A549 treated with AZD9567 at 1 μM for 4 hours (cell line): ENCODE results near the gene HOXC10. TPM values are rescaled to one million over a fixed set of nuclear protein-coding genes. Genes with fewer than 3 reads are reported as not detected.

Experiments used
- total RNA-seq: library from RNA; stranded (reverse); fragments of 200-300 nt; extraction: Qiagen RNA extraction; gene quantifications from 5 replicates; pipeline ENCODE4 v1.2.3, GENCODE V29; 2022; ENCODE audit not compliant: insufficient read depth

Gene HOXC10
- 1.9 to 4.5 TPM (median 2.5 TPM) in 5 replicates for total RNA-seq

GRCh38 chr12:53984901-53985691 is at the start of gene HOXC10:
TSS of gene HOXC10 (plus strand) at chr12:53985146. CDS start at chr12:53985260, 114 bp downstream.

GRCh38 chr12:53938326-53939140 is 46.4 kb upstream of the HOXC10 start, which contains the start of gene HOXC13:
TSS of gene HOXC13 (plus strand) at chr12:53938831. CDS start at chr12:53938907, 76 bp downstream.

DNA sequence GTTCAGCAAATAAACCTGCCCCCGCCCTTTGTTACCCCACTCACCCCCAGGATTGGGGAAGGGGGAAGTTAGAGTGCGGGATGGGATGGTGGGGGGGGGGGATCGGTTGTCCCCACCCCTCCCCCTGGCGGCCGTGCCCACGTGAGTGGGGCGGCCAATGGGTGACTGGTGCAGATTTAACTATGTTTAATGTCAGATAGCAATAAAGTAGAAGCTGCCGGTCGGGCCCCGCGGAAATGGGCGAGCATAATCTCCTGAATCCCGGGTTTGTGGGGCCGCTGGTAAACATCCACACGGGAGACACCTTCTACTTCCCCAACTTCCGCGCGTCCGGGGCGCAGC is 30.3 kb upstream of the HOXC10 start, which contains the start of gene HOXC12:
Gene HOXC12, plus strand, starts transcription at position 210 of the 342 bp plus-strand sequence. Its CDS starts 27 bp downstream, at position 237.

GRCh38 chr12:53972722-53973235 is 12.2 kb upstream of the HOXC10 start, which contains the start of gene HOXC11:
TSS of gene HOXC11 (plus strand) at chr12:53973126. CDS start at chr12:53973242, 116 bp downstream.

GRCh38 chr12:53974084-53975063 is 10.6 kb upstream of the HOXC10 start, which contains the start of gene HOTAIR:
TSS of gene HOTAIR (minus strand) at chr12:53974954.

GRCh38 chr12:54000116-54001114 is 15.5 kb downstream of the HOXC10 start, which contains the start of gene HOXC9:
TSS of gene HOXC9 (plus strand) at chr12:54000161. CDS start at chr12:54000189, 28 bp downstream.

DNA sequence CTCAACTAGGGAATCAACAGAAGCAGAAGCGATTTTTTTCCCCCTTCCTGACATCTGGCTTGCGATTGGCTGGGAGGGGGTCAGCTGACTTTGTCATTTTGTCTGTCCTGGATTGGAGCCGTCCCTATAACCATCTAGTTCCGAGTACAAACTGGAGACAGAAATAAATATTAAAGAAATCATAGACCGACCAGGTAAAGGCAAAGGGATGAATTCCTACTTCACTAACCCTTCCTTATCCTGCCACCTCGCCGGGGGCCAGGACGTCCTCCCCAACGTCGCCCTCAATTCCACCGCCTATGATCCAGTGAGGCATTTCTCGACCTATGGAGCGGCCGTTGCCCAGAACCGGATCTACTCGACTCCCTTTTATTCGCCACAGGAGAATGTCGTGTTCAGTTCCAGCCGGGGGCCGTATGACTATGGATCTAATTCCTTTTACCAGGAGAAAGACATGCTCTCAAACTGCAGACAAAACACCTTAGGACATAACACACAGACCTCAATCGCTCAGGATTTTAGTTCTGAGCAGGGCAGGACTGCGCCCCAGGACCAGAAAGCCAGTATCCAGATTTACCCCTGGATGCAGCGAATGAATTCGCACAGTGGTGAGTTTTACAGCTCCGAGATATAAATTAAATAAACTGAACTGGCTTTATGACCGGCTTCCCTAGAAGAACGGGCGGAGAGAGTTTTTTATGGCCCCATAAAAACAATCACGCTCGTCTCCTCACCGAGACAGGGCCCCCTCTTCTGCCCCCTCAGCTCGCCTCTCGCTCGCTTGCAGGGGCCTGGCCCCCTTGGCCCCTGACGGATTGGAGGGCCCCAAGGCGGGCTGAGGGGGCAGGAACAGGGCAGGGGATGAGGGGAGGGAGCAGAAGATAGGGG is 43.6 kb downstream of the HOXC10 start, which contains the start of gene HOXC6:
Gene HOXC6, plus strand, starts transcription at position 127 of the 888 bp plus-strand sequence. Its CDS starts 82 bp downstream, at position 209.

GRCh38 chr12:54032627-54033100 is 47.7 kb downstream of the HOXC10 start, which contains the start of gene HOXC5:
TSS of gene HOXC5 (plus strand) at chr12:54033050. CDS start at chr12:54033123, 73 bp downstream.

Other genes with a start within 250 kb of the HOXC10 start
- not detected in 5 replicates for gene CISTR, start 233.2 kb upstream of the HOXC10 start, total RNA-seq
- gene HOXC13, start 46.3 kb upstream of the HOXC10 start, total RNA-seq = 15.0 to 23.2 TPM (median 16.5 TPM) in 5 replicates
- not detected in 5 replicates for gene HOXC12, start 30.2 kb upstream of the HOXC10 start, total RNA-seq
- gene HOXC11, start 12.0 kb upstream of the HOXC10 start, total RNA-seq = 0.42 to 0.59 TPM (median 0.45 TPM) in 4 of 5 replicates, not detected in the other
- gene HOTAIR, start 10.2 kb upstream of the HOXC10 start, total RNA-seq = 0.14 to 0.20 TPM (median 0.19 TPM) in 3 of 5 replicates, not detected in the others
- 9.5 to 13.2 TPM (median 10.1 TPM) in 5 replicates for gene HOXC9, start 15.0 kb downstream of the HOXC10 start, total RNA-seq
- gene HOXC8, start 23.8 kb downstream of the HOXC10 start, total RNA-seq = 3.3 to 4.6 TPM (median 4.0 TPM) in 5 replicates
- 3.5 to 6.6 TPM (median 3.8 TPM) in 5 replicates for gene HOXC6, start 43.3 kb downstream of the HOXC10 start, total RNA-seq
- gene HOXC5, start 47.9 kb downstream of the HOXC10 start, total RNA-seq = 0.29 to 0.58 TPM (median 0.43 TPM) in 4 of 5 replicates, not detected in the other
- 2.0 to 4.9 TPM (median 2.8 TPM) in 5 replicates for gene HOXC4, start 68.7 kb downstream of the HOXC10 start, total RNA-seq
- 26.7 to 33.7 TPM (median 31.2 TPM) in 5 replicates for gene SMUG1, start 203.8 kb downstream of the HOXC10 start, total RNA-seq